Liver (tissue), 9 donors: Measurements from ENCODE around the gene MELTF. TPM values are rescaled to one million over a fixed set of nuclear protein-coding genes. Genes with fewer than 3 reads are reported as not detected.

Source experiments
- DNase-seq: peaks from one replicate; pipeline ENCODE4 v3.0.0-alpha.2; 2017; ENCODE audit warnings: low spot score
- H3K27ac ChIP-seq, 2 donors: one replicate each; pipeline ENCODE4 v1.7.0; 2013; ENCODE audit warnings: inconsistent platforms in 2 of 2, low read length in 2 of 2, control low read depth in 1 of 2, low read depth in 1 of 2, mild to moderate bottlenecking in 1 of 2
- H3K27me3 ChIP-seq, 4 donors: one replicate each; pipeline versions ENCODE4 v1.6.1 to v1.7.0; 2013; ENCODE audit warnings: low read length in 3 of 4, inconsistent platforms in 1 of 4, mild to moderate bottlenecking in 1 of 4, moderate library complexity in 1 of 4; ENCODE audit not compliant: control insufficient read depth in 4 of 4, insufficient read depth in 4 of 4
- H3K36me3 ChIP-seq, 4 donors: one replicate each; pipeline versions ENCODE4 v1.6.1 to v1.7.0; 2013; ENCODE audit warnings: low read length in 3 of 4, mild to moderate bottlenecking in 3 of 4, low read depth in 1 of 4, moderate library complexity in 1 of 4; ENCODE audit not compliant: control insufficient read depth in 4 of 4, insufficient read depth in 3 of 4
- H3K4me1 ChIP-seq, 4 donors: one replicate each; pipeline versions ENCODE4 v1.6.1 to v1.7.0; 2013; ENCODE audit warnings: low read length in 3 of 4, mild to moderate bottlenecking in 3 of 4, moderate library complexity in 1 of 4; ENCODE audit not compliant: control insufficient read depth in 4 of 4, insufficient read depth in 4 of 4
- H3K4me3 ChIP-seq, 3 donors: one replicate each; pipeline versions ENCODE4 v1.6.1 to v1.7.0; 2013; ENCODE audit warnings: low read length in 3 of 3, control low read depth in 1 of 3, low read depth in 1 of 3, mild to moderate bottlenecking in 1 of 3
- H3K9ac ChIP-seq, 2 donors: one replicate each; pipeline ENCODE4 v1.7.0; 2013; ENCODE audit warnings: low read length in 2 of 2, mild to moderate bottlenecking in 2 of 2, moderate library complexity in 2 of 2, control low read depth in 1 of 2, low read depth in 1 of 2
- H3K9me3 ChIP-seq, 4 donors: one replicate each; pipeline versions ENCODE4 v1.6.1 to v1.7.0; 2013; ENCODE audit warnings: low read length in 3 of 4; ENCODE audit not compliant: control insufficient read depth in 4 of 4
- ATF3 ChIP-seq: IDR thresholded peaks from 2 replicates; pipeline ENCODE4 v1.6.1; 2016; ENCODE audit warnings: antibody characterized with exemption
- CTCF ChIP-seq: fragments of 150-350 bp; IDR thresholded peaks from 2 replicates; pipeline ENCODE4 v1.5.1; 2017; ENCODE audit warnings: improper control_type of control experiment, low read depth, low read length; ENCODE audit not compliant: missing input control
- EGR1 ChIP-seq, 2 donors: IDR thresholded peaks; 2 replicates each; pipeline ENCODE4 v1.6.1; 2016 to 2018; ENCODE audit warnings: antibody characterized with exemption in 2 of 2, low read depth in 2 of 2
- FOXA2 ChIP-seq: IDR thresholded peaks from 2 replicates; pipeline ENCODE4 v1.6.1; 2016; ENCODE audit warnings: antibody characterized with exemption
- GABPA ChIP-seq, 2 donors: IDR thresholded peaks in 1 of 2; conservative IDR thresholded peaks in 1 of 2; 2 replicates each; pipeline ENCODE4 v1.6.1; 2016; ENCODE audit warnings: antibody characterized with exemption in 2 of 2, mild to moderate bottlenecking in 1 of 2, moderate library complexity in 1 of 2
- HNF4A ChIP-seq, 2 donors: conservative IDR thresholded peaks; 2 replicates each; pipeline ENCODE4 v1.6.1; 2016; ENCODE audit warnings: antibody characterized with exemption in 2 of 2, mild to moderate bottlenecking in 2 of 2
- JUND ChIP-seq, 2 donors: IDR thresholded peaks; 2 replicates each; pipeline ENCODE4 v1.6.1; 2016; ENCODE audit warnings: antibody characterized with exemption in 2 of 2
- MAX ChIP-seq: IDR thresholded peaks from 2 replicates; pipeline ENCODE4 v1.6.1; 2016; ENCODE audit warnings: antibody characterized with exemption
- RAD21 ChIP-seq, 2 donors: IDR thresholded peaks; 2 replicates each; pipeline ENCODE4 v1.6.1; 2016; ENCODE audit warnings: antibody characterized with exemption in 2 of 2, mild to moderate bottlenecking in 2 of 2
- REST ChIP-seq: IDR thresholded peaks from 2 replicates; pipeline ENCODE4 v1.6.1; 2016; ENCODE audit warnings: antibody characterized with exemption, mild to moderate bottlenecking
- SP1 ChIP-seq: IDR thresholded peaks from 2 replicates; pipeline ENCODE4 v1.6.1; 2018; ENCODE audit warnings: antibody characterized with exemption, mild to moderate bottlenecking
- TAF1 ChIP-seq: conservative IDR thresholded peaks from 2 replicates; pipeline ENCODE4 v1.6.1; 2016; ENCODE audit warnings: antibody characterized with exemption, mild to moderate bottlenecking
- YY1 ChIP-seq: IDR thresholded peaks from 2 replicates; pipeline ENCODE4 v1.6.1; 2016; ENCODE audit warnings: antibody characterized with exemption, mild to moderate bottlenecking
- WGBS: extraction: QIAGEN DNeasy Blood & Tissue Kit; methylation state at CpG from one replicate; pipeline ENCODE4 v1.1.7; 2013; 5-methylcytosine and 5-hydroxymethylcytosine counted together
- polyA plus RNA-seq, 2 donors: library from polyadenylated mRNA; stranded (reverse) in 1 of 2; unstranded in 1 of 2; fragments of 200-250 nt in 1 of 2; fragments of >200 nt in 1 of 2; fragmentation: Nextera tagmentation in 1 of 2; extraction: Ambion mirVana in 1 of 2; gene quantifications; one replicate each; pipeline versions ENCODE4 v1.2.1 to v1.2.3, GENCODE V29; 2013 to 2015
- total RNA-seq, 2 donors: library from RNA; depleted of rRNA; stranded (reverse); fragments of >200 nt; gene quantifications; one replicate each; pipeline ENCODE4 v1.2.3, GENCODE V29; 2014
- donor health status: healthy.
- donor health status: healthy.
- donor health status: healthy.
- donor health status: healthy.
- donor health status: healthy.

MELTF gene
- total and polyA plus RNA-seq, 4 donors, result 0.14 to 1.2 (median 1.0) TPM

GRCh38 chr3:197026481-197026866 is 3.1 kb downstream of the MELTF start:
- WGBS, result 96% methylated on average over 9 of the region's 9 CpGs
- Histone ChIP-seq H3K27ac (no peak overlapping the region), H3K36me3 (no peaks in the 10 kb centered on the region), H3K9me3 (no peaks in the 10 kb centered on the region), H3K4me1 (peaks cover 0 to 10% (median 4%) of the 10 kb centered on the region in 4 donors), H3K9ac (no peak overlapping the region), H3K27me3 (no peaks in the 10 kb centered on the region), H3K4me3 (no peak overlapping the region)
- no peak for DNase-seq
- TF ChIP-seq REST, result no peak
- no peak for TF ChIP-seq RAD21 (IDR thresholded peaks at IDR 0.05)
- TF ChIP-seq CTCF, result no peak
- no peak for TF ChIP-seq TAF1
- no peak for TF ChIP-seq ATF3
- TF ChIP-seq FOXA2, result no peak
- no peak for TF ChIP-seq JUND (IDR thresholded peaks at IDR 0.05)

GRCh38 chr3:197025736-197026480 is 3.7 kb downstream of the MELTF start:
- H3K4me1 ChIP-seq, result peaks cover 0 to 10% (median 4%) of the 10 kb centered on the region in 4 donors
- H3K27me3 ChIP-seq, result no peaks in the 10 kb centered on the region
- H3K27ac ChIP-seq, result no peak overlapping the region
- no peak overlapping the region for H3K9ac ChIP-seq
- TF ChIP-seq FOXA2, result no peak
- TF ChIP-seq REST, result no peak
- no peak for TF ChIP-seq TAF1
- TF ChIP-seq HNF4A (conservative IDR thresholded peaks at IDR 0.05), result no peak
- no peak for TF ChIP-seq MAX
- no peak for TF ChIP-seq SP1
- TF ChIP-seq EGR1 (IDR thresholded peaks at IDR 0.05; ENCODE audit: low read depth in 2 of 2), result no peak
- no peak for TF ChIP-seq GABPA (IDR thresholded peaks at IDR 0.05 in 1 of 2, conservative IDR thresholded peaks at IDR 0.05 in 1 of 2)
- TF ChIP-seq YY1, result no peak
- no peaks in the 10 kb centered on the region for H3K9me3 ChIP-seq
- WGBS, result 96% methylated on average over 21 of the region's 21 CpGs
- DNase-seq, result no peak
- H3K36me3 ChIP-seq, result no peaks in the 10 kb centered on the region
- H3K4me3 ChIP-seq, result no peak overlapping the region
